GM18508 (cell line): ENCODE data around the gene BCL11B.

ENCODE experiments used
- ATAC-seq: cut with Tn5 transposase; IDR thresholded peaks from one replicate; pipeline ENCODE4 v1.9.1; 2021; ENCODE audit warnings: moderate number of reproducible peaks; ENCODE audit not compliant: insufficient read depth, unreplicated experiment

BCL11B gene

DNA sequence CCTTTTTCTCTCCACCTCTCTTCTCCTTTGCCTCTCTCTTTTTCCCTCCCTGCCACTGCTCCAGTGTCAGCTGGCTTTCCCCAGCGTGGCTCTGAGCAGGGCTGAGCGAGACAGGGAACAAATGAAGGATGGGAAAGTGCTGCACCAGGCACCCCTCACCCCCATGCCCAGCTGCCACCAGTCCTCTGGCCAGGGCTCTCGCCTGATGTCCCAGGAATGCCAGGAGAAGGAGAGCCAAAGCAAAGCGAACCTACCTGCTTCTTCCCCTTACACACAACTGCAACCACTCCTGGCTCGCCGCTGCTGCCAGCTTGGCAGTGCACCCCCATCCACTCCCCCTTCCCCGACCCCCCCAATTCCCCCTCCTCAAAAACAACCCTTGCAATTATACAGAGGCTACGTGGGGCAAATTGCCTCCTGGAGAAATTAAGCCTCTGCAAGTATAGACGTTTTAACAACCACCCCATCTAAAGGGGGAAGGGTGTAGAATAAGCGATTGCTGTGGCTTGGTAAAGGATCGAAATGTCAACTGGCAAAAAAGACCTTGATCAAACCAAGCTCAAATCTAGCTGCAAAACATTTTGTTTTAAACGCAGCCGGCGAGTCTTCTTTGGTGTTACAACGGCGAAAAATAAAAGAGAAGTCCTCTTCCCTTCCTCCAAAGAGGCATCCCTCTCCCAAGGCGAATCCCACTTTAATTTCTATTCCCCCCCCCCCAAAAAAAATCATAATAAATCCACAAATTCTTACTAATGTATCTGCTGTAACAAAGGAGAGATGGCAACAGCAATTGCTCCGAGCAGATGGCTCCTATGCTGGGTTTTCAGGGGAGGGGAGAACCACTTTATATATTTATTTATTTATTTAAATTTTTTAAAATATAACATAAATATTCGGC, 2.9 kb downstream of the BCL11B start:
- ATAC-seq = no peak

DNA sequence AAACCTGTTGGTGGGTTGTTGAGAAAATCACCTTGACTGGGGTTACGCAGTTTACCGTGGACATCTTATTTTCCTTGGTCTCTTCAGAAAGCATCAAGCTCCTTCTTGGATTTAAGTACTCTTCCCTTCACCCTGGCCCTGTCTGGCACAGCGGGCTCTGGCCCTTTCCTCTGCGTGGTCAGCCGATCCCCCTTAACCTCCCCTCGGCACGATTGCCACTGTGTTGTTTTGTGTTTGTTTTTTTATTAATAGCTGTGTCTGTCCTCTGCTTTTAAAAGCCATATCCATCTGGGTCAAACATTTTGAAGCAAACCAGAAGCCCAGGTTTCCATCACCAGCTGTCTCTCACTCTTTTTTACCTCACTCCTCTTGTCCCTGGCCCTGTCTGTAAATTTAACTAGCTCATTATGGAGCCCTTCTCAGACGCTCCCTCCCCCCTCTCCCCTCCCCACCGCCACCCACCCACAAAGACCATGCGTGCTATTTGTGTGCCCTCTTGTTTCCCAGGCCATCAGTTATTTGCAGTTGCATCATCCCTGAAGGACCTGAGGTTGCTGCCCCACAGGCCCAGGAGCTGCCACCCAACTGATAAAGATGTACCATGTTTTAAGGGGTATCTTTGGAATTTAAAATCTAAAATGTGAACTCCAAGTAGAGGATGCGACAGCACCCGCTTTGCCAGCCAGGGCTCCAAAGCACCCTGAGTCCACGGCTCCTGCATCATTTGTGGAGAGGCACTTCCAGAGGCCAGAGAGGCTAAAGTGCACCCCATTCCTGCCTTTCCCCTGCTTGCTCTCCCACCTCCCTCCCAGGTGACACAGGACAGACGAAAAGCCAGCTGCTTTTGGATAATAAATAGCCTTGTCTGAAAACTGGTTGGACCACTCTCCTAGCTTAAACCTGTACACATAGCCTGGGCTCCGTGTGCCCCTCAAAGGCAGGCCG, 3.9 kb downstream of the BCL11B start:
- ATAC-seq = no peak

DNA sequence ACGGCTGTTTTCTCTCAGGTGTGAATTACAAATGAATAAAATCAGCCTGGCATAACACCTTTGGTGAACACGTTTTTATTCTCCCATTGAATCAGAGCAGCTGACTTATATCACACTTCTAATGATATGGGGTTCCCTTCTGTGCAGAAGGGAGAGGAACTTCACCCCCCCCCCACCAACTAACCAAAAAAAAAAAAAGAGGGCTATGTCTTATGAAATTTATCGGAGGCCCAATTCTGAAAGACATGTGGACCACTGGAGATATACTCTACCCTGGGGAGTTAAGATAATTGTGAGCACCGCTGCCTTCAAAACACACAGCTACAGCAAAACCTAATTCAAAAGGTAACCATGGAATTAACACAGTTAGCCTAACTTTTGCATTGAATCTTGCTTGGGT, 4.6 kb downstream of the BCL11B start:
- no peak for ATAC-seq

DNA sequence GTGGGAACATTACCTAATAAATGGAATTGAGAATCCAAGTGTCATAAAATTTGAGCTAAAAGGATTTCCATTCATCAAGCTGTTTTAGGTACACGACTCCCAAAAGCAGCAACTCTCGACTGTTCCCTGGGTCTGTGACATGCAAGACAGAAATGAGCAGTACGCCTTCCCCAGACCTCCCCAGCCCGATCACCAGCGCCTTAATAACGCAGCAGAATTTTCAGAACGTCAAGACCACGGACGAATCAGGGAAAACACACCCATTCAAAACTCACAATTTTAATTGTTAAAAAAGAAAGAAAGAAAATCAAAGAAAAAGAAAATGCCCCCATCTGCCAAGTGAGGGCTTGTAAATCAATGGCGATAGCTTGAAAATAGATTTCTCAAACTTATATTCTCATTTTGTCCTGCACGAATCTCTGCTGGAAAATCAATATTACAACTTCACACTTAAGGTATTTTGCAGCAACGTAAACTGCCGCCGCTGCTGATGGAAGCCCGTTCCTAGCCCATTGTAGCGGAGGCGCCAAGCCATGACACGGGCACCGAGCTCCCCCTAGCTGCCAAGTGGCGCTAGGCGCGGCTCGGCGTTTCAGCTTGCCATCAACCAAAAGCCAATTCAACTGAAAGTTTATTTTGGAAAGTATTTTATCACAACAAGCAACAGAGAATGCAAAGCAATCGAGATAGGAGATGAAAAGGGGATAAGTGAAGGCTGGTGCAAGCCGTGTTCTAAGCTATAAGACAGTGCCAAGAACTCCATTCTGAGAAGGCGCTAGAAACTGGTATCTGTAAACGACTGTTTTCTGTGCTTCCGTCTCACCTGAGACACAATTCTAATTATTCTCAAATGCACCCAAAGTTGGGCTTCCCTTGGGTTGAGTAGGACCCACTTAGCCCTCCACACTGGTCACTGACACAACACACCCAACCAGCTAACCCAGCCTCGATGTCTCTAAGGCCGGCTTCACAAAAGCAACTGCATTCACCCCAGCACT, 5.5 kb downstream of the BCL11B start:
- ATAC-seq = no peak

DNA sequence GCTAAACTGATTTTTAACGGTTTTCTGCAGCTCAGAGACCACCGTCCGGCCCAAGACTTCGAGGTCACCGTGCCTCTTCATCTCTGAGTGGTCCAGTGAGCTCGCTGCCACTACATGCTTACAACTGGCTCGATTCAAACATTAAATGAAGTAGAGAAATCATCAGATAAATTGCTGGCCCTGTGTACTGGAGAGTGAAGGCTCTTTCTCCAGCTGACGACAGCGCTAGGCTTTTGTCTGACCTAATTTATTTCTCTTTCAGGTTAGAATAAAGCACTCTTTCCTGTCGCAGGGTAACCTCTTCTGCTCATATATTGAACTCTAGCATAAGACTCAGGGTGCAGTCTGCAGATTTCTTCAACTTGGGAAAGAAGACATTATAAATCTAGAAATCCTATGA, 6.4 kb downstream of the BCL11B start:
- no peak for ATAC-seq

DNA sequence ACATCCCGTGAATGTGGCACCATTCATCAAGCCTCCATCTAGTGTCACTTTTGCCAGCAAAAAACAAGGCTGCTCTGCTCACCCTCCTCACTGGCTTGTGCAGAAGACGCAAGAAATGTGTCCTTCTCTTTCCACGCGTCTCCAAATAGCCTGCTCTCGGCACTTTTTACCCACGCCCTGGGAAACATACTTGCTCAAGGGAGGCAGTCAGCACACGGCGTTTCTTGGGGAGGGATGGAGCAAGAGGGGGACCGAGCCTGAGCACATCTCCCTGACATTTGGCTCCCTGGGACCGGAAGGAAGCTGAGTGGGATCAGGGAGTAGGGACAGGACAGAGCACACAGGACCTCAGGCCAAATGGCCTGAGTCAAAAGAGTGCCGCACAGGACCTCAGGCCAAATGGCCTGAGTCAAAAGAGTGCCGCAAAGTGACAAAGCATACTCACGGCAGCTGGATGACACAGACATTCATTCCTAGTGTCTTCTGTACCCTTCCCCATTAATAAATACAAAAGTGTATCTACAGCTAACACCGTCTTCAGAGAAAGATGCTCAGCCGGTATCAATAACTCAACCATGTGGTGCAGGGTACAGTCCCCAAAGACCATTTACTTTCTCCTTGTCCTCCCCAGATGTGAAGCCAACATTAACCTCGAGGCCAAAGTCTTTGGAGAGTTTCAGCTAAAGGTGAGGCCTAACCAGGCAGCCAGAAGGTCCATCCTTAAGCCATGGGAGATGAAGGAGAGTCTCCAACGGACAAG, 7.1 kb downstream of the BCL11B start:
- no peak for ATAC-seq

DNA sequence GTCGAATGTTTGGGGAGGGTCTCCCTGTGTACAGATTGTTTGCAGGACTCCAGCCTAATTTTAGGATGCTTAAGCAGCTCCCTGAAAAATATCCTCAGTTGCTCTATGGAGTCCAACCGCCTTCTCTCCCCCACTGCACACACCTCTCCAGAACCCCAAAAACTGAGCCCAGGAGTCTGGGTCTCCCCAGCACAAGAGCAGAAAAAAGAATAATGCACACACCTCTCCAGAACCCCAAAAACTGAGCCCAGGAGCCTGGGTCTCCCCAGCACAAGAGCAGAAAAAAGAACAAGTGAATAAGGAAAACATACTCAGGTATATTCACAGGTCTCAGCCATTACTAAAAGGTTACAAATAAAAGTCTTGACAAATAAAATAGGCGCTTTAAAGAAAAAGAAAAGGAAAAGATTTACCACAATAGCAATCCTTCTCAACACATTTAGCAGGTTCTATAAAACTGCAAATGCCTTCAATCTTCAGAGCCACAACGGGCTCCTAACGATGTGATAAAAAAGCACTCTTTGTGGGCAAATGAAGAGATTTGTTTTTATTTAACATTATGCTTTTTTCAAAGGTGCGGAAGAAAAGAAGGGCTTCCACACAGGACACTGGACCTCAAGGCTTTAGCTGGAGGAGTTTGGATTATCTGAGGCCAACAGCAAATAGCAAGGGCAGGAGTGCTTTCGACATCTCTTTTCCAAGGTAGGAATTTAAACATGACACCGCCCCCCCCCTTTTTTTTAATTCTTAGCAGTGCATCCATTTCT, 8.2 kb downstream of the BCL11B start:
- ATAC-seq = no peak

DNA sequence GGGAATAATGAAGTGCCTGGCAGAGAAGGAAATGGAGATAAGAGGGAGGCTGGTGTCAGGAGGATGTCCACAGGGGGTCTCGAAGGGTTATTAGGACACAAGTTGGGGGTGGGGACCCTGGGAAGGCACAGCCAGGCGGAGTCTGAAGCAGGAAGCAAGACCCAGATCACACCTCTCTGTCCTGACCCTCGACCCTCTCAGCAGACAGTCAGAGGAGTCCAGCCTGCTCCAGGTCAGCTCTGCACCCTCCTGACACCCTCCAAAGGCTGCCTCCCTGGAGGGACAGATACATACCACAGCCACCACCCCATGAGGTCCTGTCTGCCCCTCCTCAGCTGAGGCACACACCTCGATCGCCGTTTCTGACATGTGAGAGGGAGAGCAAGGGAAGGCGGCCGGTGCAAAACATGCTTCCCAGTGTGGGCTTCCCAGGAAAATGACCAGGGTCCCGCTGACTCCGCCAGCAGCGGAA, 9.0 kb downstream of the BCL11B start:
- no peak for ATAC-seq

DNA sequence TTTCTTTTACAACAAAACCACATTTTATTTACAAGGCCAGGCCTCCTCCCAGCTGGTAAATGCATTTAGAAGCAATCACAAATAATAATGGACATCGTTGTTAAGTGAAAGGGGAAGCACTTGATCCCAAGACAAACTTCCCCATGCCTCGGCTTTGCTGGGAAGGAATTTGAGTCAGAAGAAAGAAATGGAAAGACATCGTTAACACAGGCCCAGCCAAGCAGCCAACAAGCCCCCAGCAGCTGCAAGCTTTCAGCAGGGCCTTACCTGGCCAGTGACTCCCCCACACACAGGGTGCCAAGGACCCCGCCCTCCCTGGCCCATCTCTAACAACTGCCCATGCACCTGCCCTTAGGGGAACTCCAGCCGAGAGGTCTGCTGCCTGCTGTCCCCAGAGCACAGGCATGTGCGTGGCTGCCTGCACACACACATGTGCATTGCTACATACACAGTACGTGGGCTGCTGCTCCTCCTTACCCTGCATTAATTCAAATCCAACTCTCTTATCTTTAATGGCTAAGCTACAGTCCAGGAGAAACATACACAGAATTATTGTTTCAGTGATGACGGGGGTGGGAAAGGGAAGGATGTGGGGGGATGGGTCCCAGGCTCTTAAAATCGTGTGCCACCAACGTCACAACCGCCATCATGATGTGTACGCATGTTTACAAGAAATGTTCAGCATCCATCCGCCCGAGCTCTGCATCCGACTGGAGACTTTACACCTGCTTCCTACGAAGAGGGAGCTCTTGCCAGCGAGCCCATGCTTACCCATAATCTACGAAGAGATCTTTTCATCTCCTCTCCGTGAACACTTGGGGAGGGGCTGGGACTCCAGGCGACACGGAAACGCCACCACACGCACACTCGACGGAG, 9.8 kb downstream of the BCL11B start:
- no peak for ATAC-seq

DNA sequence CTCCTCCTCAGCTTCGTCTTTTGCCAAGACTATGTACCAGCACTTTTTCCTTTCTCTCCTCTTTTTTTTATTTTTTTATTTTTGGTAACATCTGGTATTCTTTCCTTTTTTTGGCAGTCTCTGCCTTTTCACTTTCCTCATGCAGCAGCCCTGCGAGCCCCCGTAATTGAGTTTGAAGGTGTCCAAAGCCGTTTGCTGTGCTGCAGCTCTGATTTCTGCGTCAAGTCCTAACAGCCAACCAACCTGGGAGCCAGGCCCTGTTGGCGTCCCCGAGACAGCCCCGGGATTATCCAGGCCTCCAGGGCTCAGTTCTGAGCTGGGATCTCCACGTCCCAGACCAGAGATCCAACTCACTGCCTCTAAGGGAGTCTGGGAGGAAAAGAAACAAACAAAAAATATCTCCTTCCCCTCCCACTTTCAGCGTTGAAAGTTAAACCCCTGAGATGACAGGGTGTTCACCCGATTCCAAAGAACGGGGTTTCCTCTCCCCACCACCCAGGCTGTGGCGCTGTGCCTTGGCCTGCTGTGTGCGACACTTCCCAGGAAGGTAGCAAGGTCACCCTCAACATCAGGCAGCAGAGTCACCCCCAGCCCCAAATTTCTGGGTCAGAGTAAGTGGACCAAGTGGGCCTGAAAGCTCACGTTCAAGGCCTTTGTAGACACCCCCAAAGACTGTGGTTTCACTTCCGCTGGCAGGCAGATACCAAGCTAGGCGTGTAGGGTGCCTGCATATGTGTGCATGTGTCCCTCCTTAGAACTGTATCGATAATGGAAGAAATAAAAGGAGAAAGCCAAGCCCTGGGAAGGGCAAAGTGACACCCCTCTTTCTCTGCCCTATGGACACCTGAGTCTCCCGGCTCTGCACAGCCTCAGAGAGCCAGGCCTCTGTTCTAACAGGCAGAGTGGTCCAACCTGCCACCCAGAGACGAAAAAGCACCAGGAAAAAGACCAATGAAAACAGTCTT, 11.1 kb downstream of the BCL11B start:
- ATAC-seq = no peak

DNA sequence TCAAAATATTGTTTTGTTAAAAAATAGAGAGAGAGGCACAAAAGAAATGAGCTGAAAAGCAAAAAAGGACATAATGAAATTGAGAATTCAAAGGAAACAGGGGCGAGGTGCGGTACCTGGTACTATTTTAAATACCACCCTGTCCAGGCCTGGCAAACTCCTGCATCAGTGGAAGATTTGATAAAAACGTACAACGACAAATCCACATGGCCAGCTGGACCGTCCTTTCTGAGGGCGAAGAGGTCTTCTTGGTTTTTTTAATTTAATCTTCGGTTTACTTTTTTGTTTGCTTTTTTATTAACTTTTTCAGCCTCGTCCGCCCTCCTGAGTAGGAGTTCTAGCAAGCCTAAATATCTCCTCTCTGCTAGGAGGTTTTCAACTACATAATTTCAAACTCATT, 11.9 kb downstream of the BCL11B start:
- no peak for ATAC-seq

DNA sequence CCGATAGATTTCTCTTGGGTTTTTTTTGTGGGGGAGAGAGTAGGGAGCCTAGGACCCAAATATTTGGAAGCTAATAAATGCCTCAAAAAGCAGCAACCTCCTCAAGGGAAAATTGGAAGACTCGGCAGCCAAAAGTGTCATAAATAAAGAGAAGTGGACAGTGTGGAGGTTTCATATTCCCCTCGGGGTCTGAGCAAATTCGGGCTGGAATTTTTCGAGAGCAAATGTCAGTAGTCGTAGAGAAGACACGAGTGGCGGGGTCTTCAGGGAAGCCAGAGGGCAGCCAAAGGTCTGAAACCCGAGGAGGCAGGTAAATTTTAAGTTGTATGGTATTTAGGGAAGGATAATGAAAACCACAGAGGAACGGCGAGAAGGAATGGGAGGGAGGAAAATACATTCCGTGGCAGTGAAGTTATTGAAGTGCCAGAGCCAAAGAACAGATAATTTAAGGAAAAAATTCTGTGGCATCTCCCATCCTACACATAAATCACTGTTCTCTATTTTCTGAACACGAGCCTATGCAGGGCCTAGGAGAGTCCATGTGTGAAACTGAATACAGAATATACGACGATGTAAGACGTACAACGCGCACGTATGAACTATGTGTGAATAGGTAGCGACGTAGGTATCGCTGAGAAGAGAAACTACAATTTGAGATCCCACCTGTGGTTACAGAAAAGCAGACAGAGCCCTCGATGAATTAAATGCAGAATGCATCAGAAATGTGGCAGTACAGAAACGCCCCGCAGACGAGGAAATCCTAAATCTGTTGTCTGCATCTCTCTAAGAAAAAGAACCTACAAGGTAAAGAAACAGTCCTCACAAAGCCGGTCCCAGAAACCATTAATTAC, 12.9 kb downstream of the BCL11B start:
- no peak for ATAC-seq

DNA sequence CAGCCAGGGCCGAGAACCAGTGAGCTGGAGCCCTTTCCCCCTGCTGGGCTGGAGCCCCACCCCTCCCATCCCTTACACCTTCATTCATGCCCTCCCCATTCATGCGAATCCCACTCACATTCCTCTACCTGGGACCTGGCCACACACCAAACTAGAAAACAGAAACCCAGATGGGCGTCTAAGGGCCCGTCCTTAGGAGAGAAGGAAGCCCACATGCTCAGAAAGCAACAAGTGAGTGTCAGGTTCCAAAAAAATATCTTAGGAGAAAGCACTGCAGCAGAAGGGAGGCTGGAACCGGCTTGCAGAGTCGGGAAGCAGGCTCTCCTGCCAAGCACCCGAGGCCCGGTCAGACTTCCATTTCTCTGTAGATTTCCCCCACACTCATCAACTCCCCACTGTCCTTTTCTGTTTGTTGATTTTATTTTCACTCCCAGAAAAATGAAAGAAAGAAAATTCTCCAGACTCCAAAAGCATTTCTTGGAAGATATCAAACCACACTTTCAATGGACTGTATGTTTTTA, 13.6 kb downstream of the BCL11B start:
- no peak for ATAC-seq

DNA sequence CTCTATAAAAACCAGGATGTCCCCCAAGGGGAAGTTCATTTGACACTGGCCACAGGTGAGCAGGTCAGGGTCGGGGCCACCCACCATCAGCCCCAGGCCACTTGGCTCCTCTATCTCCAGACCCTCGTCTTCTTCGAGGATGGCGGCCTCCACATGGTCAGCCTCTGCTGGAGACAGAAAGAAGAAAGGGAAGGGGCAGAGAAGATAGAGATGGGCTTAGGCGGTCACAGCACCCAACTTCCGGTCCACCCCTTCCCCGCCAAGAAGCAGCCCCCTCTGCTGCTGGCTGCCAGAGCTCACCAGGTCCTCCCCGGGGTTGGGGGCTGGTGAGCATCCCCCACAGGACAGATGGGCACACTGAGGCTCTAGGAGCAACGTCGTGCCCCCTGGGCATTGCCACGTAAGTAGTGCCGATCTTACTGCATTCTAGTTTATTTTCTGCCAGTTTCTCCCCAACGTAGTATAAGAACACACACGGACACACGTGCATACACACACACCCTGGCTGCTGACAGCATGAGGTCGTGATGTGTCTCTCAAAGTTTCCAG, 14.2 kb downstream of the BCL11B start:
- ATAC-seq = no peak

DNA sequence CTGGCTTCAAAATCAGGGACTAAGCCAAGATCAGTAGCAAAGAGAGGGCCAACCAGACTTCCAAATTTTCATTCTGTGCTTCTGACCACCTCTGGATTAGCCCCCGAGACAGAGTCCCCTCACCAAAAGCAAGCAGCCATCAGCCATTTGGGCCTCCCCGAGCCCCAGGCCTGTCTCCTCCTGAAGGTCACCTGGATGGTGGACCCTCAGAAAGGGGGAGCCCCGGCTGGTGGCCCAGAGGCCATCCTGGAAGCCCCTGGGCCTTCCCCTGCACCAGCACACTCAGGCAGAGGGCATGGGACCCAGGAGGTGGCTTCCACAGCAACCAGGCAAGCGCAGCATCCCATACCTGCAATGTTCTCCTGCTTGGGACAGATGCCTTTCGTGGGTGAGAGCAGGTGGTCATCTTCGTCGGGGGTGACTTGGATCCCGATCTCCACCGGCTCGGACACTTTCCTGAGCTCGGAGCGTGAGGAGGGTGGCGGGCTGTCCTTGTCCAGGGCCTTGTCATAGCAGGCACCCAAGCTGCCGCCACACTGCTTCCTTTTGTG, 14.8 kb downstream of the BCL11B start:
- ATAC-seq = no peak
